HL-60 (cell line): ENCODE measurements around the gene CASQ1.

Experiments
- POLR2AphosphoS5 ChIP-seq: IDR thresholded peaks from 2 replicates; pipeline ENCODE4 v1.6.1; 2012; ENCODE audit warnings: low read depth
- TF ChIP-seq, protein P1 (sequence below): IDR thresholded peaks from one replicate; pipeline ENCODE4 v1.5.1; 2011; ENCODE audit warnings: low read length, control low read depth, inconsistent platforms; ENCODE audit not compliant: insufficient read depth

DNA sequence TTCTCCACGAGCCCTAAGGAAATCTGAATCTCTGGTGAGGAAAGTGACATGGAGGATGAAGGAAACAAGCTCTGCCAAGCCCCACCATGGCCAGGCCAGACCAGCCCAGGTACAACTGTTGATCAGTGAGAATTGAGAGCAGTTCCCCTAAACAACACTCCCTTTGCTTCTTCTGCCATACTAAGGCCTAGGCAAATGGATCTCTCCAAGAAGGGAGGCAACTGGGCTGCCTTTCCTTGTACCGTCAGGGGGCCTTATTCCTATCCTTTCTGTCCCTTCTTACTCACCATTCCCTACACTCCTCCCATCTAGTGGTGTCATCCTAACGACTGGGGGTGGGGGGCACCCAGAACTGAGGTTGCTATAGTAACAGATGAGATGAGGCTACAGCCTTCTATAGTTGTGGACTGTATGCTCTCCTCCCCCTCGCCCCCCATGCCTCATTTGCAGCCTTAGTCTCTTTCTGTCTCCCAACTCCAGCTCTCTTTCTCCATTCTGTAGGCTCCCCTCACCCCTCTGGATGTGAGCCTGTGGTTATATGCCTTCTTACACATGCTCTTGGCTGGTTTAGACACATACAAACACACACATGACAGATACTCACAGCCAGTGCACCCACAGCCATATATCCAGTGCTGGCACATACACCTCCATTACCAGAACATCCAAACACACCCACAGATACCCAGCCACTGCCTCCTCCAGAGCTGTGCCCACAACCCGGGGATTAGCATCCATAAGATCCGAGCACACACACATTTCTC, 18.4 kb downstream of the CASQ1 start:
- TF ChIP-seq, protein P1, sequence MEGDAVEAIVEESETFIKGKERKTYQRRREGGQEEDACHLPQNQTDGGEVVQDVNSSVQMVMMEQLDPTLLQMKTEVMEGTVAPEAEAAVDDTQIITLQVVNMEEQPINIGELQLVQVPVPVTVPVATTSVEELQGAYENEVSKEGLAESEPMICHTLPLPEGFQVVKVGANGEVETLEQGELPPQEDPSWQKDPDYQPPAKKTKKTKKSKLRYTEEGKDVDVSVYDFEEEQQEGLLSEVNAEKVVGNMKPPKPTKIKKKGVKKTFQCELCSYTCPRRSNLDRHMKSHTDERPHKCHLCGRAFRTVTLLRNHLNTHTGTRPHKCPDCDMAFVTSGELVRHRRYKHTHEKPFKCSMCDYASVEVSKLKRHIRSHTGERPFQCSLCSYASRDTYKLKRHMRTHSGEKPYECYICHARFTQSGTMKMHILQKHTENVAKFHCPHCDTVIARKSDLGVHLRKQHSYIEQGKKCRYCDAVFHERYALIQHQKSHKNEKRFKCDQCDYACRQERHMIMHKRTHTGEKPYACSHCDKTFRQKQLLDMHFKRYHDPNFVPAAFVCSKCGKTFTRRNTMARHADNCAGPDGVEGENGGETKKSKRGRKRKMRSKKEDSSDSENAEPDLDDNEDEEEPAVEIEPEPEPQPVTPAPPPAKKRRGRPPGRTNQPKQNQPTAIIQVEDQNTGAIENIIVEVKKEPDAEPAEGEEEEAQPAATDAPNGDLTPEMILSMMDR = no peak
- no peak for TF ChIP-seq POLR2AphosphoS5
